Lower lobe of right lung (tissue), 2 donors: ENCODE data around the gene KCTD8. TPM values are rescaled to one million over a fixed set of nuclear protein-coding genes. Genes with fewer than 3 reads are reported as not detected.

Source experiments
- ATAC-seq, 2 donors: fragments of 200-7000 bp; cut with Tn5 transposase; one replicate each; pipeline ENCODE4 v1.9.1; 2020 to 2022; ENCODE audit warnings: mild to moderate bottlenecking in 2 of 2, moderate library complexity in 2 of 2
- DNase-seq: peaks from one replicate; pipeline ENCODE4 v3.0.0-alpha.2; 2020
- H3K27ac ChIP-seq: fragments of 200-600 bp; one replicate; pipeline ENCODE4 v1.8.0; 2022
- H3K27me3 ChIP-seq: fragments of 200-600 bp; one replicate; pipeline ENCODE4 v1.8.0; 2022; ENCODE audit warnings: low read depth
- H3K36me3 ChIP-seq: fragments of 200-600 bp; one replicate; pipeline ENCODE4 v1.8.0; 2022; ENCODE audit warnings: mild to moderate bottlenecking
- H3K4me1 ChIP-seq: fragments of 200-600 bp; one replicate; pipeline ENCODE4 v1.8.0; 2022
- H3K4me3 ChIP-seq: fragments of 200-600 bp; one replicate; pipeline ENCODE4 v1.8.0; 2022; ENCODE audit warnings: mild to moderate bottlenecking
- H3K9me3 ChIP-seq: fragments of 200-600 bp; one replicate; pipeline ENCODE4 v1.8.0; 2022
- CTCF ChIP-seq: fragments of 200-600 bp; IDR thresholded peaks from one replicate; pipeline ENCODE4 v1.8.0; 2022; ENCODE audit warnings: antibody characterized with exemption, mild to moderate bottlenecking
- intact Hi-C: fragments of 100-400 bp; cut with DNase I; formaldehyde crosslinking; loops from one replicate; pipeline ENCODE4 v1.11.0; 2022
- total RNA-seq: library from RNA; stranded (reverse); fragmentation: NEBNext Ultra II Directional; extraction: Animal tissue kit (Norgen Biotek cat#: 25700); gene quantifications from one replicate; pipeline ENCODE4 v1.2.1, GENCODE V29; 2021
- donor health status: DM: no; HTN: yes; CAD: no; lungs with severe emphysema.

The KCTD8 gene
- total RNA-seq, 1 donor from 2014 or later = not detected

DNA sequence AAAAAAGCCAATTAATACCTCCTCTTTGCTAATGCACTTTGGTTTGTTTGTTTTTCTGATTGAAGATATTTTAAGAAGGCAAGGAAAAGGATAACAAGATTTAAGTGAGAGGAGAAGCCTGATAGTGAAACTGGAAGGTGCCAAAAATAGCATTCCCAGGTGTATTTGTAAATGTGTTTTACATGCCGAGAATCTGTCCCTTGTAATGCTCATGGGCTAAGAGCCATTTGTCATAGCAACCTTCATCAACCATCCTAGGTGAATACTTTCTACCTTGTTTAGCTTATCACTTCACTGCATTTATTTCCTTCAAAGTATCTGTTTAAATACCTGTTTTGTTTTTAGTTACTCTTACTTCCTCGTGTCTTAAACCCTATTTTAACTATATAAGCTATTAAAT lies 127.8 kb downstream of the KCTD8 start:
- DNase-seq = no peak
- H3K9me3 ChIP-seq = no peaks in the 10 kb centered on the region
- H3K36me3 ChIP-seq = no peaks in the 10 kb centered on the region
- H3K4me1 ChIP-seq = no peaks in the 10 kb centered on the region
- H3K27ac ChIP-seq = no peak overlapping the region
- ATAC-seq = no peak
- no peak for TF ChIP-seq CTCF
- H3K27me3 ChIP-seq = no peaks in the 10 kb centered on the region
- H3K4me3 ChIP-seq = no peak overlapping the region
- intact Hi-C loops = no loop called here

DNA sequence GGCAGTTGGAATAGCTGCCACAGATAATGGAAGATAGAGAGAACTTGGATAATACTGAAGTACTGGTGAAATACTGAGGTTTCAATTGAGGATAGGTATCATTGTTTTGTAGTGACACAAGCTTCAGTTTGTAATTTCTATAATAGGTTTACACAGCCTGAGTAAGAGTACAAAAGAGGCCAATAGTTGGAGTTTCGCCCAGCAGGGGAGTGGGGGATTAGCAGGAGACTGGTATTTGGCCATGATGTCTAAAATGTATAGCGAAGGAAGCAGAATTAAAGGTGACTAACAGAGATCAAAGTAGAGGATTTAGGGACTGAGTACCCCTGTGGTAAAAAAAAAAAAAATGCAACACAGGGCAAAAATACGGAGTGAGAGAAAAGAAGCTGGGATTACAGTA lies 129.5 kb downstream of the KCTD8 start:
- TF ChIP-seq CTCF = no peak
- H3K27ac ChIP-seq = no peak overlapping the region
- no peaks in the 10 kb centered on the region for H3K9me3 ChIP-seq
- no peak overlapping the region for H3K4me3 ChIP-seq
- DNase-seq = no peak
- intact Hi-C loops = no loop called here
- no peaks in the 10 kb centered on the region for H3K4me1 ChIP-seq
- ATAC-seq = no peak
- H3K36me3 ChIP-seq = no peaks in the 10 kb centered on the region
- no peaks in the 10 kb centered on the region for H3K27me3 ChIP-seq

- TF ChIP-seq CTCF = no peak
- intact Hi-C loops = no loop called here
- Histone ChIP-seq H3K27me3 (no peaks in the 10 kb centered on the region), H3K4me3 (no peak overlapping the region), H3K36me3 (no peaks in the 10 kb centered on the region), H3K9me3 (no peaks in the 10 kb centered on the region), H3K4me1 (no peaks in the 10 kb centered on the region), H3K27ac (no peak overlapping the region)
- DNase-seq (no peak), ATAC-seq (no peak)
Observed at GRCh38 chr4:44313702-44314101, 134.9 kb downstream of the KCTD8 start.

DNA sequence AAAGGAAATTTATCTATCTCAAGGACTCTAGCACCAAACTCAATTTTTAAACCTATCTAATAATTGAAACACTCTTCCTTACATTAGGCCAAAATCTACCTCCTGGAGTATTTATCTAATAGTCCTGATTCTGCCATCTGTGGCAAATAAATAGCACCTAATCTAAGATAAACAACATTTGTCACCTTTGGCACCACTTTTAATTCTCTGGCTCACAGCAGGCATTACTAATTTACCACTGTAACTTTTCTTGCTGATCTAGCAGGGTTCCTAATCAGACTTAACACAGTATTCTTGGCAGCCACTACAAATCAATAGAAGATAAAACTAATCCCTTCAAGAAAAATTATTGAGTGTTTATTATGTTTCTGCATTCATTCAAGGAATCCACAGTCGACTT lies 161.1 kb downstream of the KCTD8 start:
- intact Hi-C loops = no loop called here
- ATAC-seq (no peak), DNase-seq (no peak)
- Histone ChIP-seq H3K27me3 (no peaks in the 10 kb centered on the region), H3K9me3 (no peaks in the 10 kb centered on the region), H3K4me1 (no peaks in the 10 kb centered on the region), H3K27ac (no peak overlapping the region), H3K4me3 (no peak overlapping the region), H3K36me3 (no peaks in the 10 kb centered on the region)
- no peak for TF ChIP-seq CTCF

GRCh38 chr4:44279469-44279868 lies 169.1 kb downstream of the KCTD8 start:
- no peaks in the 10 kb centered on the region for H3K9me3 ChIP-seq
- ATAC-seq = no peak
- no peaks in the 10 kb centered on the region for H3K36me3 ChIP-seq
- TF ChIP-seq CTCF = no peak
- no peak overlapping the region for H3K27ac ChIP-seq
- H3K4me3 ChIP-seq = no peak overlapping the region
- H3K27me3 ChIP-seq = no peaks in the 10 kb centered on the region
- H3K4me1 ChIP-seq = no peaks in the 10 kb centered on the region
- intact Hi-C loops = no loop called here
- no peak for DNase-seq

DNA sequence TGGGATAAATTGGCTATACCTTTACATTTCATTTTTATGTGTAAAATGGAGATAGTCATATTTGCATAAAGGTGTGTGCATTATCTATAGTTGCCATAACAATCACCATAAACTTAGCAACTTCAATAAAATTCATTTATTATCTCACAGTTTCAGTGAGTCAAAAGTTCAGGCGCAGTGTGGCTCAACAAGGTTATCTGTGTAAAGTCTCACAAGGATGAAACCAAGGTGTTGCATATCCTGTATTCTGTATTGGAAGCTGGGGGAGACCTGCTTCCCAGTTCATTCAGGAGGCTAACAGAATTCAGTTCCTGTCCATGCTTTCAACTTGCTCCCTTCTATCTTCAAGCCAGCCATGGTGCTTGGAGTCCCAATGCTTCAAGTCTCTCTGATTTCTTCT lies 169.5 kb downstream of the KCTD8 start:
- intact Hi-C loops = no loop called here
- Histone ChIP-seq H3K9me3 (no peaks in the 10 kb centered on the region), H3K4me1 (no peaks in the 10 kb centered on the region), H3K36me3 (no peaks in the 10 kb centered on the region), H3K4me3 (no peak overlapping the region), H3K27me3 (no peaks in the 10 kb centered on the region), H3K27ac (no peak overlapping the region)
- no peak for TF ChIP-seq CTCF
- no peak for DNase-seq
- ATAC-seq = no peak
